NCI-H1105 treated with DMSO at 0.1 percent for 48 hours (cell line): ENCODE results near the gene TNFRSF21.
"Not testable (repeated sequence)": the region's sequence is repeated elsewhere in the genome, so short reads cannot be mapped to it uniquely, and the experiment has no call there.

ENCODE experiments used
- DNase-seq: peaks from one replicate; lab custom pipeline; 2025; lab: John Stamatoyannopoulos, UW

The TNFRSF21 gene

DNA sequence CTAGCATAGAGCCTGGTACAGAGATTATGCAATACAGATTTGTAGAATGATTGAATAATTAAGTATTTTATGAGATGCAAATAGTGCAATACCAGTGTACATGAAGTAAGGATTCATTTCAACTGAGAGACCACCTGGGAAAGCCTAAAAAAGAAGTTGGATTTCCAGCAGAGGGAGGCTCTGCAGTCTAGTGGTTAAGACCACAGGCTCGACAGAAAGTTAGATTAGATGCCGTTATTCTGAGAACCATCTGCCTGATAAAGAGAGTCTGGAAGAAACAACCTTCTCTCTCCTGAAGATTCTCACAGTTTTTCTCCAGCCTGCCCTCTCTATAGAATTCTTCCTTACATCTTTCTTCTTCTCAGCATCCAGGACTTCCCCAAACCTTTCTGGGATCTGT lies 13.6 kb upstream of the TNFRSF21 start:
- no peak for DNase-seq

- no peak for DNase-seq
Measured at GRCh38 chr6:47321577-47321976, 11.9 kb upstream of the TNFRSF21 start.

GRCh38 chr6:47319867-47320266 lies 10.2 kb upstream of the TNFRSF21 start:
- no peak for DNase-seq

DNA sequence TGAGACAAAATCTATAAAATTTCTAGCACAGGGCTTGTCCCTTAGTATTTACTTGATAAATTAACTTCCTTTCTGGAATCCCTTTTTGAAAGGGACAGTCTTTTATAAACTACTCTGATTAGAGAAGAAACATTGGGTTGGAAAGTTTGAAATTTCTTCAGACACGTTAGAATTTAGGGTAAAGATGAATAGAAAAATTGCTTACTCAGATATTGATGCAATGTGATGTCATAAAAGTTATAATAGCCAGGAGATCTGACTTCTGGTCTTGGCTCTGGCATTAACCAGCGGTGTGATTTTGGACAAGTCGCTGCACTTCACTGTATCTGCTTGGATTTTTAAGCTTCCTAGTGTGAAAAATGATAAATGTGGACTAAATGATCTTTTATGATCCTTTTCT lies 9.7 kb upstream of the TNFRSF21 start:
- no peak for DNase-seq

DNA sequence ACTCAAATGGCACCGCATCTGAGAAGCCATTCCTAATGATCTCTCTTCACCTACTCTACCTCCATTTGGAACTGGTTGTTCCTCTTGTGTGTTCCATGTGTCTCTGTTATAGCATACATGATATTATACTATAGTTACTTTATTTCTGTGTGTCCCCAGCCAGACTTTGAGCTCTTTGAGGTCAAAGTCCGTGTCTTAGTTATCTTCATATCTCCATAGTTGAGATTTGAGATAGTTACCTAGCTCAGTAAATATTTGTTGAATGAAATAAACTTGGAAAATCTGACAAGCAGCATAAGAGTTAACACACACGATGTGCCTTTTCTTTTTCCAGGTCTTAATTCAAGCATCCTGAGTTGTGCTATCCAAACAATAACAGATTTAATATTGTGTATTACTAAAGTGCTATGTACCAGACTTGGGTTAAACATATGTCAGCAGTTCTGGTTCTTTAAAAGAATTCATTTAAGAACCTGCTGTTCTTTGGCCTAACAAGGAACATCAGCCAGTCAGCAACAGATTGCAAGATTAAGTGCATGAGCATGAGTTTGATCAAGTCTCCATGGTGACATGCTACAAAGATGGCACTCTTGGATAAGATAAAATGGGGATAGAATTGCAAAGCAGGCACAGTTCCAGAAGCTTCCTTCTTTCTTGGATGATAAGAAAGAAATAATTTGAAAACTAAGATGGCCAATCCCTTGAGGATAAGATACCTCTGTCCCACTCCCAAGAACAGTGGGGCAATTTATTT lies 8.7 kb upstream of the TNFRSF21 start:
- DNase-seq: no peak

- DNase-seq: not testable (repeated sequence)
Measured at GRCh38 chr6:47315181-47315580, 5.5 kb upstream of the TNFRSF21 start.

- DNase-seq: no peak
Measured at GRCh38 chr6:47310131-47310480, 401 bp upstream of the TNFRSF21 start.

GRCh38 chr6:47308552-47309290 lies 984 bp downstream of the TNFRSF21 start:
- peak; percentile 61 for DNase-seq

DNA sequence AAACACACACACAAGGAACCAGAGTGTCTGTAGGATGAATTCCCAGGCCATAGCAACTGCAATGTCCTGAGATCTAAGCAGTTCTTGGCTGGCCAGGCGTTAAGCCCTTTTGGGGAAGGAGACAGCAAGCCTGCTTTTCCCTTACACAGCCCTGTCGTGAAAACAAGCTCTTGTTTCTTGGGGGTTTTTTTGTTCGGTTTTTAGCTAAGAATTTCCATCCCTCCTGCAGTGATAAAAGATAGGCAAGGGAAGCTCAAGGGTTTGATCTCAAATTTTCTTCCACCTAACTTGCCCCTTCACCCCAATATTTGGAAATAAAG lies 1.5 kb downstream of the TNFRSF21 start:
- DNase-seq: no peak

DNA sequence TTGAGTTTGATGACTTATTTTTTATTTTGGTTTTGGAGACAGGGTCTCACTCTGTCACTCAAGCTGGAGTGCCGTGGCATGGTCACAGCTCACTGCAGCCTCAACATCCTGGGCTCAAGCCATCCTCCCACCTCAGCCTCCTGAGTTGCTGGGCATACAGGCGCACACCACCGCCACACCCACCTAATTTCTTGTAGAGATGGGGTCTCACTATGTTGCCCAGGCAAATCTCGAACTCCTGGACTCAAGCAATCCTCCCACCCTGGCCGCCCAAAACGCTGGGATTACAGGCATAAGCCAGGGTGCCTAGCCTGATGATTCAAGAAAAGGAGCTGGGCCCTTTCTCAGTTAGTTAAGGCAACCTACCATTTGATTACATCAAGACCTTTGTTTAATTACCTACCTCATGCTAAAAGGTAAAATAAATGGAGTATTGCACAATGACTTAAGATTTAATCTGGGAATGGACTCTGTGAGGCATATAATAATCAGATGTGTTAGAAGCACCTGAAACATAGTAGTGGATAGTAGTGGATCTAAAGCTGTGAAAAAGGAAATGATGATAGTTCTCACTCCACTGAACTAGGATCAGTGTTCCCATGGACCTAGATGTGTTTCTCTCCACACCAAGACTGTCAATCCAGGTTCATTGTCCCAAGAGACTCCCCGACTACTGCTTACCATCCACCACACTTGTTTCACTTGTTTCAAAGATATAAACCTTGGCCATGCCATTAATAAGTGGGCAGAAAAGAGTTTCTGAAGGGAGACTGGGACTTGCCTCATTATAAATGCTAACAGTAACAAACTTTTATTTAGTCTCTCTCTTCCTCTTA lies 2.1 kb downstream of the TNFRSF21 start:
- no peak for DNase-seq

GRCh38 chr6:47306887-47307286 lies 2.8 kb downstream of the TNFRSF21 start:
- no peak for DNase-seq

GRCh38 chr6:47303861-47304260 lies 5.8 kb downstream of the TNFRSF21 start:
- DNase-seq: no peak

- DNase-seq: no peak
Measured at GRCh38 chr6:47303342-47303741, 6.4 kb downstream of the TNFRSF21 start.

- no peak for DNase-seq
Measured at GRCh38 chr6:47302043-47302442, 7.7 kb downstream of the TNFRSF21 start.

DNA sequence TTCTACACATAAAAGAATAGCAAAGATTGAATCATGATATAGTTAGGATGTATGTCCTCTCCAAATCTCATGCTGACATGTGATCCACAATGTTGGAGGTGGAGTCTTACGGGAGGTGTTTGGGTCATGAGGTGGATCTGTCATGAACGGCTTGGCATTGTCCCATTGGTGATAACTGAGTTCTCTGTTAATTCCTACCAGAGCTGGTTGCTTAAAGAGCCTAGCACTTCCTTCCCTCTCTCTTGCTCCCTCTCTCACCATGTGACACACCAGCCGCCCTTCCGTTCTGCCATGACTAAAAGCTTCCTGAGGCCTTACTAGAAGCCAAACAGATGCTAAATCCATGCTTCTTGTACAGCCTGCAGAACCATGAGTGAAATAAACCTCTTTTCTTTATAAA lies 8.3 kb downstream of the TNFRSF21 start:
- no peak for DNase-seq

DNA sequence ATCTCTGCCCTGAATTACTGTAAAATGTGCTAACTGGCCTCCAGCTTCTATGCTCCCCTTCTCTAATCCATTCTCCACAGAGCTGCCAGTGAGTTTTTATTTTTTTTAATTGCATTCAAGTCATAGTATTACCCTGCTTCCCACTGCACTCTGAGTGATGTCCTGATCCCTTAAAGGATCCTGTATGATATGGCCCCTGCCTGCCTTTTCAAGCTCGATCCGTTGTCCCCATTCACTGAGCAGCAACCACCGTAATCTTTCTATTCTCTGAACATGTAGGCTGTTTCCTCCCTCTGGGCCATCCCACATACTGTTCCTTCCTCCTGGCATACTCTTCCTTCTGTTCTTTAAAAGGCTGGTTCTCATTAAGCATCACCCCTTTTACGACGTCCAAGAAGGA lies 9.3 kb downstream of the TNFRSF21 start:
- no peak for DNase-seq

- DNase-seq: no peak
Measured at GRCh38 chr6:47299965-47300364, 9.7 kb downstream of the TNFRSF21 start.

DNA sequence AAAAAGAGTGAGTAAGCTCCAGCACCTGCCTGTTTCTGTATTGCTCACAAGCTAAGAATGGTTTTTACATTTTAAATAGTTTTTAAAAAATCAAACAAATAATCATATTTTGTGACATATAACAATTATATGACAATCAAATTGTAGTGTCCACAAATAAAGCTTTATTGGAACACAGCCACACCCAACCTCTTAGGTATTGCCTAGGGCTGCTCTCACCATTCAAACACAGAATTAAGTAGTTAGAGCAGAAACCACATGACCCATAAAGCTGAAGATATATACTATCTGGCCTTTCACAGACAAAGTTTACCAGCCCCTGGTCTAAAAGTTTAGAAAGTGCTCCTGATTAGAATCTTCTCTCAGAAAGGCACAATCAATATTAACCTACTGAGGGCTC lies 11.2 kb downstream of the TNFRSF21 start:
- DNase-seq: no peak

GRCh38 chr6:47294990-47295389 lies 14.7 kb downstream of the TNFRSF21 start:
- no peak for DNase-seq

DNA sequence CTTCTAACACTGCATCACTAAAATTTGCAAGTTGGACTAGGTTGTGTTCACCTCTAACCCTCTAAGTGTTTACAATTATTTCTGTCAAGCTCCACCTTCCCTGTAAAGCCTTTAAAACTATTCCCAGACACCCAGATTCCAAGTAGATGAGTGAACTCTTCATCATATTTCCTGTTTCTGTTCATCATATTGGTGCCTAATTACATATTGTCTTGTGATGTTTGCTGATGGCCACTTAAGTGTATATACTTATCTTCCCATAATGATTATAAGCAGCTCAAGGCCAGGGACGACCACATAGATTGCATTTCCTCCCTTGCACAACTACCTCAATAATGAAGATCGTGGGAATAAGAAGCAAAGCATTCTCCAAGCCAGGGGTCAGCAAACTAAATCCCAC lies 16.8 kb downstream of the TNFRSF21 start:
- DNase-seq: no peak

DNA sequence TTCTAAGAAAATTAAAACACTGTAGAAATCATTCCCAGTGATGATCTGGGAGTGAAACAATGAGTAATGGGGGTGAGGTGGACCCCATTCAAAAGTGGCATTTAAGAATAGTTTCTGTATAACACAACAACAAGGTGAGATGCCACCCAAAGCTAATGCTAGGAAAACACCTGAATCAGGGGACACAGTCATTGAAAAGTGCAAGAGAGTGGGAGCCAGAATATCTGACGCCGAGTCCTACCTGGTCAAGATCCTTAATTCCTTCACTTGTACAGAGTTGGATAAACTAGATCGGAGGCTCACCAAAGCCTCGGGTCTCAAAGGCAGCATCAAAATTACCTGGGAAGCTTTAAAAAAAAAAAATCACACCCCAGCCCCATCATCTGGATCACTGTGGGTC lies 17.7 kb downstream of the TNFRSF21 start:
- no peak for DNase-seq

DNA sequence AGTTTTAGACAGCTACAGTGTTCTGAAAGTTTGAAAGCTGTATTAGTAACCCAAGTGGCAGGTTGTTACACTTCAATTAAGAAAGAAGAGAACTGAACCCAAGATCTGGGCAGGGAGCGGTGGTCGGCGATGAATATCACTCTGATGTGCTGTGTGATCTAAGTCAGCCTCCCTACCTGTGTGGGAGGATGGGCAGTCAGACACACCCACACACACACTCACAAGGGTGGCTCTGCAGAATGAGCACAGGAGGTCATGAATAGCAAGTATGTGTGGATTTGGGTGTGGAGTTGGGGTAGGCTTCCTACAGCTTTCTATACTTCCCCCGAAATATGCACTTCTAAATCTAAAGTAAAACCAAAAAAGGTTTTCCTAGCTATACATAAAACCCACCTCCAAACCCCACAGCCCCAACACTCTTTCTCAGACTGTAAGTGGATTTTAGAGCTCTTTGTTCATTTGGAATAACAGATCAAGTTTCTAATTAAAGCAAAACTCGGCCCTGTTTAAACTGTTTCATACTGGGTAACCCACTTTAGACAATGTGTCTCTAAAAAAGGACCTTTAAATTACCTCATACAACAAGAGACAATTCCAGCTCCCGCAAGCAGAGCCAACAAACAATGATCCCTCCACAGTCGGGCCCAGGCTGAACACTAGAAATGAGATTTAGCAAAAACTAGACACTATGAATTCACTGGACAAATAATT lies 19.4 kb downstream of the TNFRSF21 start:
- no peak for DNase-seq
